GM19467 (cell line): ENCODE data around the gene SLC17A1.

ENCODE experiments used
- ATAC-seq: cut with Tn5 transposase; IDR thresholded peaks from one replicate; pipeline ENCODE4 v1.9.1; 2021; ENCODE audit warnings: mild to moderate bottlenecking, moderate library complexity; ENCODE audit not compliant: unreplicated experiment

The SLC17A1 gene

DNA sequence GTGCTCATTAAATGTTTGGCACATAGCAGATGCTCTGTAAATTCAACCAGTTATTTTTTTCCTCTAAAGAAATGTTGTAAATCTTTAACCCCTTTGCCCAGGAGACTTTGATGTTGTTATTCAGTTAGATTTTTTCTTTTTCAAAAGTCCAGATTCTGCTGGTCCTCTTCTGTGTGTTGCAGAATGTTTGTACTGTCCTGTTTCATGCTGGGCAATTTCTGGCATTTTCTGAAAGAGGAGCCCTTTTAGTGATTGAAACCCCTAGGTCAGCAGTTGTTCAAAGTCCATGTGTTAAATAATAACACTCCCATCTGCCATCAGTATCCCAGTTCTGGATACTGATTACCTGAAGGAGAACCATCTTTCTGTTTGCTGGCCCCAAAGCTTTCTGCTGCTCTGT, 1.3 kb upstream of the SLC17A1 start:
- no peak for ATAC-seq

DNA sequence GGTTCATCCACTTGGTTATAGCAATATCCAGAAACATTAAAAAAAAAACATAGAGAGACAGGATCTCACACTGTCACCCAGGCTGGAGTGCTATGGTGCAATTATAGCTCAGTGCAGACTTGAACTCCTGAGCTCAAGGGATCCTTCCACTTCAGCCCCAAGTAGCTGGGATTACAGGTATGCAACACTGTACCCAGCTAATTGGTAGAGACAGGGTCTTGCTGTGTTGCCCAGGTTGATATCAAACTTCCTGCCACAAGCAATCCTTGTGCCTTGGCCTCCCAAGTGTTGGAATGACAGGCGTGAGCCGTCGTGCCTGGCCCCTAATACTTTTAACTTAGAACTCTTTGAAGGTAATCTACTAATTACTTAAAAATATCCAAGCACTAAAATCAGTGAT, 818 bp upstream of the SLC17A1 start:
- no peak for ATAC-seq

DNA sequence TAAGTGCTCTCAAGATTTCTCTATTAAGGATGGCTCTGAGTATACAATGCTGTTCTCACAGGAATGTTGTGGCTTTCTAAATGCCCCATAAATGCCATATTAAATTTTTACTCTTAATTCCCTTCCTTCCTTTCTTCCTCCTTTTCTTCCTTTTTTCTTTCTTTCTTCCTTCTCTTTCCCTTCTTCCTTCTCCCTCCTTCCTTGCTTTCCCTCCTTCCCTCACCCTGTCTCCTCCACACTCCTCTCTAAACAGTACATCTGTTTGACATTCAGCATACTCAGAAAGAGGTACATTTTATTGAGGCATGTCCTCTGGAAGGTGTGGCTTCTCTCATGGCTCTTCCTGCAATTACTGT, 433 bp upstream of the SLC17A1 start:
- no peak for ATAC-seq

DNA sequence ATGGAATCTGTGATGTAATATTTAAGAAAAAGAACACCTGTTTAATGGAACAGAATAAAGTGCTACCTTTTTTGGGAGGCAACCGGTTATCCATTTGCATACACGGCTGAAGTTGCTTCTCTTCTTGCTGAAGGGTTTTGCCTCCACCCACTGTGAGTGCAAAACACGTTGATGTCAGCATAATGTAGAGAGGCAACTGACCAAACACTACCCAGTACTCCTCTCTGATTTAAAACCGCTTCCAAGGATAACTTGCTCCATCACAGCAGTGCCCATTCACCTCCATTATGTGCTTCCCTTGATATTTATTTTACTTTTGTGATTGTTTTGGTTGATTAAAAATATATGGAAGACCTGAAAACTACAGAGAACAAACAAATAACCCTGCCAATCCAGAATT, 1.4 kb downstream of the SLC17A1 start:
- ATAC-seq = no peak

DNA sequence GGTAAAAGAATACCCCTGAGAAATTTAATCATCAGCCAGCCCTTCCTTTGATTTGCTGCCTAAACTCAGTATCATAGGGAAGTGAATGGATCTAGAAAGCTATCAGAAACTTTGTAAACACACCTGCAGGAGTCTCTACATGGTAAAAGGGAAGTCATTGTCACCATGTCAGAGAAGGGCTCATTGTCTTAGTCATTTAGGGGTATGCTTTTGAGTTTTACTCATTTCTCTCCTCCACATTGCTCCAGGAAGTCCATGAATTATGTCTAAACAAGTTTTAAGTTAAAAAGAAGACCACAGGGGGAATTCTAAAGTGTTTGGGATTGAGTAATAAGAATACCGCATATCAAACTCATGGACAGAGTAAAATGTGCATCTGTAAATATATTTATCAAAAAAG, 2.5 kb downstream of the SLC17A1 start:
- ATAC-seq = no peak

DNA sequence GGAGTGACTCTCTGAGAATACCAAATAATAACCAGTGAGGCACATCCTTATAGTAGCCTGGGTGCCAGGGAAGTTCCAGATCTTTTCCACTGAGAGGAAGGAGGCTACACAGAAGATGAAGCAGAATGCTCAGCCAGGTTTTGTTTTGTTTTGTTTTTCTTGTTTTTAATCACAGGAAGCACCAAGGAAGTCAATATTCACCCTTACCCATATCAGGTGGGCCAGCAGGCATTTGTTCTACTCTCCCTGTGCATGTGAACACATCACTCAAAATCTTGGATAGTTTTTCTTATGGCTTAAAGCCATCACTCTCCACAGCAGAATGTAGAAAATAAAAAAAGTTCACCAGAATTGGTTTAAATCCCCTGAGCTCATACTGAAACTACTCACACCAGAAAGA, 10.5 kb downstream of the SLC17A1 start:
- ATAC-seq = no peak

DNA sequence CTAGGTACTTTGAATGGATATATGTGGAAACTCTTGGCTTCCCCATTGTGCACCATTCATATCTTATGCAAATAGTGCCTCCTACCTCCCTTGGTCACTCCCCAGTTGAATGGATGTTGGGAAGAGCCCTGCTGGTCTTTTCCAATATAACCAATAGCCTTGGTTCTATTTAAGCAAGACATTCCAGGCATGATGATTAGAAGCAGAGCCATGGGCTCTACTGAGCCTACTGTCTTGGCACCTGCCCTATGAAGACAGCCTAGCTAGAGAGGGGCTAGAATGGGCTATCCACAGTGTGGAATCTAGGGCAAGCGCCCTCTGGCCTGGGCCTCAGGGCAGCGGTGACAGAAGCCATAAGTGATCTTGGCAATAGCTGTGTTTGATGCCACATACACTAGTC, 15.6 kb downstream of the SLC17A1 start:
- ATAC-seq = no peak

DNA sequence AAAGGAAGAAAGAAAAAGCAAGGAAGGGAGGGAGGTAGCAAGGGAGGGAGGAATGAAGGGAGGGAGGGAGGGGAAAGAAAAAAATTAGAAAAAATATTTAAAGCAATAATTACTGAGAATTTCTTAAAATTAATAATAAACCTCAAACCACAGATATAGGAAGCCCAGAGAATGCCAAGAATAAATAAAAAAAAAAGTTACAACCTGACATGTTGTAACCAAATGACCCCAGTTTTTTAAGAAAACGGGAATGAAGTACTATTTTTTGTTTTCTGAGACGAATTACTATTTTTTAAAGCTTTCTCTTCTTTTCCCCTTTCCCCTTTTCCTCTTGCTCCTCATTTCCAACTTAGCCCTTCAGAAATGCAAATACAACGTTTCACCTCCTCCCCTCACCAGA, 16.7 kb downstream of the SLC17A1 start:
- no peak for ATAC-seq

DNA sequence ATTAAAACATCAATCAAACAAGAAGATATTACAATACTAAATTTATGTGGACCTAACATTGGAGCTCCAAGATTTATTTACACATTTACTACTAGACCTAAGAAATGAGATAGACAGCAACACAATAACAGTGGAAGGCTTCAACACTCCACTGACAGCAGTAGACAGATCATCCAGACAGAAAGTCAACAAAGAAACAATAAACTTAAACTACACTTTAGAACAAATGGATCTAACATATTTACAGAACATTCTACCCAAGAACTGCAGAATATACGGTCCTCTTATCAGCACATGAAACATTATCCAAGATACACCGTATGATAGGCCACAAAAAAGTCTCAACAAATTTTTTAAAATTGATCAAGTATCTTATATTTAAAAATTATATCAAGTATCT, 27.0 kb downstream of the SLC17A1 start:
- ATAC-seq = no peak

DNA sequence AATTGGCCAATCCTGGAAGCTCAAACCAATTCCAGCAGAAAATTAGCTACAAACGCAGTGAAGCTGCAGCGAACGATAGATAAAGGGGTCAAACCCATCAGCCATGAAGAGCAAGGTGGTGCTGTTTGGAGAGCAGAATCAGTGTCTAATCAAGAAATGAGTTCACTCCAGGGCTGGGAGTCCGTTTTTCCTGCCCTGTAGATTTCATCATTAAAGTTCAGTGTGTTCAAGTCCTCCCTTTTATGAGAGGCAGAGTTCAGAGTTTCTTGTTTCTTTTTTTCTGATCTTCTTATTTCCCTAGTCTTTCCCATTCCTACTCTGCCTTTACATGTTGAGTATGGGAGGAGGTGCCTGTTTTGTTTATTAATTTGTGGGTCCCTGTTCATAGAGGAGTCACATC, 30.4 kb downstream of the SLC17A1 start:
- no peak for ATAC-seq

DNA sequence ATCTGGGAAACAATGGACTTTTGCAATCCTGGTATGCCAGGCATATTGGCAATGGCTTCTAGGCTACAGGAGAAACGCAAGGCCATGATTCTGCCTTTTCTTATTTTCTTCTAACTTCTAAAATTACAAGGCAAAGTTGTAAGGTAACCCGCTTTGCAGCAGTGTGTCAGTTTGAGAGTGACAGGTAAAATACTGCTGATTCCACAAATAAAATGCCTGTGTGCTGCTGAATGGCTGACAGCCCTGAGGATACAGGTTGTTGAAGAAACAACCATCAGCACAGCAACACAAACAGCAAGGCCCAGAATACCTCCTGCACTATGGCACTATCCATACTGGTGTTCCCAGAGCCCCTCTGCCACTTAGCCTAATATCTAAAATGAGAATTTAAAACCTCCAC, 37.1 kb downstream of the SLC17A1 start:
- no peak for ATAC-seq

DNA sequence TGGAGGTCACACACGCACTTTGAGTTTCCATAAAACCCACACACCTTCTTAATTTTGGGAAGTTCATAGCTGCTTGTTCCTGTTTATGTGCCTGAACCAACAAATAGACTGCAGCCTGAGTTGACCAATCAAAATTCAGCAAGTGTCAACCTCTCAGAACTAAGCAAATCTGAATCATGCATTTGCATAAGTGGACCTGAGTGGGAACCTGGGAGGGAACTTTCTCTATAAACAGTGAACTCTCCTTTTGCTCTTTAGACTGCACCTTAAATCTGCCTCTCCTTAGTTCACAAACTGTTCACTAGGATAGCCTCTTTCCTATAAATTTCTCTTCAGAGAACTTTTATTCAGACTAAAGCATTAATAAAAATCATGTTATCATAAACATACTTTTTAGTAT, 37.9 kb downstream of the SLC17A1 start:
- ATAC-seq = no peak

DNA sequence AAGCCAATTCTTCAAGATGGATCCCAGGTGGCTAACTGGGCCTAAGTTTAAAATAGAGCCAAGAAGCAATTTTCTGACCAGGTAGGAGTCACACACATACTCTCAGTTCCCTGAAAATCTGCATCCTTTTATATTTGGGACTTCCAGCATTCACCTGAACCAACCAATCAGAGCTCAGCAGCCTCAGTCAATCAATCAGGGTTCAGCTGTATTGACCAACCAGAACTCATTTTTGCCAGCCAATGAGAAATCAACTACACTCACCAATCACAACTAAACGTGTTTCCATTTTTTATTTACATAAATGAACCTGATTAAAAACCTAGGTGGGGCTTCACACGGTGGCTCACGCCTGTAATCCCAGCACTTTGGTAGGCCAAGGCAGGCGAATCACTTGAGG, 39.8 kb downstream of the SLC17A1 start:
- no peak for ATAC-seq

DNA sequence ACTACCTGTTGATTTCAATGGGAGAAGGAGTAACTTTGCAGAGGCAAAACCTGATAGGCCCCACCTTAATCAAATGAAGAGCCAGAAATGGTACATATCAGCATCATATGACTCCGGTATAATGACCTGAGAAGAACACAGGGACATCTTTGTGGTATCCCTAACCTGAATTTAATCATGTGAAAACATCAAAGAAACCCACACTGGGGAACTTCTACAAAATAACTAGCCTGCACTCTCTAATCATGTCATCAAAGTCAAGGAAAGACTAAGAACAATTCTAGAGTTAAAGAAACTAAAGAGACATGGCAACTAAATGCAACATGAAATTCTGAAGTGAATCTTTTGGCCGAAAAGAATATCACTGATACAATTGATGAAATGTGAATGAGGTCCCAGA, 42.4 kb downstream of the SLC17A1 start:
- ATAC-seq = no peak

DNA sequence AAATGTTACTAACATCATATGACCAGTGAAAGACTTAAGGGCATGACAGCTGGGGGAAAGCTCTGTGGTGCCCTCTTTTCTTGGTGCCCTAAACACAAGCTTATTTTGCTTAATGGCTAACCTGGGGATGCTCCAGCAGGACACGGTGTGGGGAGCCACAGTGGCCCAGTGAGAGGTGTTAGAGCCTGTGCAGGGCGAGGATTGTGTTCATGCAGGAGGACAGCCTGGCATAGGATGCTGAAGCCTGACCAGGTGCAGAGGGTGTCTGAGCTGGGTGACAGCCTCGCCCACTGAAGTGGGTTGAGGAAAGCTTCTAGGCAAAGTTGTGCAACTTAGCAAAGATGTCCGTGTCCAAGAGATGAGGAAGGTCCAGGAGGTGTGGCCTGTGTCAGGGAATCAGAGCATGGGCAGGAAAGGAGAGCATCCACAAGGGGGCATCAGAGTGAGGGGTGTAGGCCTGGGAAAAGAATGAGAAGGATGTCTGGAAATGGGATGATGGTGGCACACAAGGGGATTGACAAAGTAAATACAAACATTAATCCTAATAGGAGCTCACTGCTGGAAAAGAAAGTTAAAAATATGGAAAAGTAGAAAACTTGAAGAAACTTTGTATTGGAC, 43.4 kb downstream of the SLC17A1 start:
- ATAC-seq = no peak

DNA sequence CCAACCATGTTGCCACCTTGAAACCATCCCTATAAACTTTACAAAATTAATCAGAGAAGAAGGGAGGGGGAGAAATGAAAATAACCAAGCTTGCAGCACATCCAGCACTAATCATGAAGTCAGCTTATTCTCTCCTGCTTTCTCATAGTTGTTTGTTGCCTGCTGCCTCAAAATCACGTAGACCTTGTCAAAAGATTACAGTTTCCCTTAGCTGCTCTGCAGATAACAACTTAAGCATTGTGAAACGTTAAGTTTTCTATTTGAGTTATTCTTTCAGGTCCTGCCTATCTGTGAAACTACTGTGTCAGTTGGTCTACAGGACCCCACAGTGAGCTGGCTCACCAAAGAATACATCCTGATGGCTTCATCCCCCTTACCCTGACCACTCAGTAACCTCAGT, 44.4 kb downstream of the SLC17A1 start:
- no peak for ATAC-seq

DNA sequence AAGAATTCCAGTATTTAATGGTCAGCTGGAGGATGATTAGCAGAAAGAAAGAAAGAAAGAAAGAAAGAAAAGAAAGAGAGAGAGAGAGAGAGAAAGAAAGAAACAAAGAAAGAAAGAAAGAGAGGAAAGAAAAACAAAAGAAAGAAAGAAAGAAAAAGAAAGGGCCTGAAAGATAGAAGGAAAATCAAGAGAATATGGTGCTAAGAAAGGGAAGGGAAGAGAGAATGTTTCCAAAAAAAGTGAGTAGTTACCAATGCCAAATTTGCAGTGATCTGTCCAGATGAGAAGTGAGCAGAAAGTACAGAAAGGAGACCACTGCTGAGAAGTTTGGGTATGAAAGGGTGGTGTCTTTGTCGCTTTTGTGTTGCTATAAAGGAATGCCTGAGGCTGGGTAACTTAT, 50.7 kb downstream of the SLC17A1 start:
- no peak for ATAC-seq

DNA sequence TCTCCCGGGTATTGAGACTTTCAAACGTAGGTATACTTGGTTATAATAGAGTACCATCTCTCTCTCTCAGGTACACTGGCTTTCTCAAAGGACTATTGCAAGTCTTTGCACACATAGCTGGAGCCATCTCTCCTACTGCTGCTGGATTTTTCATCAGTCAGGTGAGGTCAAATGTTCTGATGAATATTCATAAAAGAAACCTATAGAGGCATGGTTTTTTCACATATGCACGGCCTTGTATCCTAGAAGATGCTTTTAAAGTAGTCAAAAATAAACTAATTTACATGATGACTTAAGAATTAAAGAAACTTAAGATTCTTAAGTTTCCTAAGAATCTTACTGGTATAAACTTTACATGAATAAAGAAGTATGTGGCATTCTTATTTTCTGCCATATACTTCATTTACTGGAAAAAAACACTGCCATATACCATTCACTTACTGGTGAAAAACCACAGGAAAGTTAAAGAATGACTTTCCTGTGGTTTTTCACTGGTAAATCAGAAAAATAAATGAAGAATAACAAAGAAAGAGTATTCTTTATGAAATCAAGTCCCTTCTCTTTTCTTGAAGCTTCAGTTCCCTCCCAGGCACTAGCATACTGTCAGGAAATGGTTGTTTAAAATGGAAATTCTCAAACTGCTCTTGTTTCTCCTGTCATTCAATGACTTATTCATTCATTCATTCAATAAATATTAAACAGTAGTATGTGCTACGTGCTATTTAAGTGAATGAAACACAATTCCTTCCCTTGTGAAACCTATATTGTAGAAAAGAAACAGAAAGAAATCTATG, 53.8 kb downstream of the SLC17A1 start:
- no peak for ATAC-seq

DNA sequence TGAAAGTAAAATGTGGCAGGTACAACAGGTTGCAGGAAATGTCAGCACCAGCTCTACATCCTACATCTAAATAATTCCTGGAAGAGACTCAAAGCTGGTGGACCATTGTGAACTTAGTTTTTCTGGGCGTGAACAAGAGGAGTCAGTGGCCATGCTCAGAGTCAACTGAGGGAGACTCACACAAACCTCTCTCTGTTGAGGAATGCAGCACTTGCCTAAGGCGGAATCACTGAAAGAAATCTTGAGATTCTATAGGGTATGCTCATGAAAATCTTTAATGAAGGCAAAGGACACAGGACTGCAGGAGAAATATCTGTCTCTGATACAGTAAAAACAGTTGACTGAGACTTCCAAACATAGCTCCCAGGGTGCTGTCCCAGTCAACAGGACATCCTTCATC, 54.8 kb downstream of the SLC17A1 start:
- ATAC-seq = no peak

DNA sequence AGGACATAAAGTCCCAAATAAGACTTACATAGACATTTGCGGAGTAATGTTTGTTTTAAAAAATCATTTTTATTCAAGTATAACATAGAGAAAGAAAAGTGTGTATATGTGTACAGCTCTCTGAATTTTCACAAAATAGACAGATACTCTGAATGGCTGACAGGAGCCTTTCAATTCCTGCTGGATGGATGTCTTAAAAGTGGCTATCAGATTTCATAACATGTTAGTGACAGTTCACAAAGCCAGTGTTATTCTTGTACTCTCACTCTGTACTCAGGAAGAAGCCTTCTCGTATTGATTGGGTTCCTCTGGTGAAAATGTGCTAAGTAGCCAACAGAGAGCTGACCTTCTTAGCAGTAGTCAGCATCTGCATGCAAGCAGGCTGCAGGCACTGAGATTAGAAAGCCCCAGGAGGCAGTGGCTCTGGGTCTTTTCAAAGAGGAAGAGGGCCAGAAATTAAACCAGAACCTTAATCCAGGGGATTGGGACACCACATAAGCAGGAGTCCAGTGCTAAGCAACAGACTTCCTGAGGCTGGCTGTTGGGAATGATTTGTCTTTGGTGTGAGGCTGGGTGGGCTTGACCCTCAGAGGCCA, 57.6 kb downstream of the SLC17A1 start:
- ATAC-seq = no peak

DNA sequence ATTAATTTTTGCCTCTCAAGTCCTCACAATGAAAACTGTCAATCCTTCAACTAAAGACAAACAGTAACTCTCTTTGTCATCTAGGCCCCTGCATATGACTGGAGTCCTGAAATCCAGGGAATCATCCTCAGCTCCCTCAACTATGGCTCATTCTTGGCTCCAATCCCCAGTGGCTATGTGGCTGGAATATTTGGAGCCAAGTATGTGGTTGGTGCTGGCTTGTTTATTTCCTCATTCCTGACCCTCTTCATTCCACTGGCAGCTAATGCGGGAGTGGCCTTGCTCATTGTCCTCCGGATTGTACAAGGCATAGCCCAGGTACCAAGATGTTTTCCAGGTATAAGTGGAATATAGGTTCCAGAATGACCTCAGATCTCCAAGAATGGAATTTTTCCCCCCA, 61.9 kb downstream of the SLC17A1 start:
- no peak for ATAC-seq

DNA sequence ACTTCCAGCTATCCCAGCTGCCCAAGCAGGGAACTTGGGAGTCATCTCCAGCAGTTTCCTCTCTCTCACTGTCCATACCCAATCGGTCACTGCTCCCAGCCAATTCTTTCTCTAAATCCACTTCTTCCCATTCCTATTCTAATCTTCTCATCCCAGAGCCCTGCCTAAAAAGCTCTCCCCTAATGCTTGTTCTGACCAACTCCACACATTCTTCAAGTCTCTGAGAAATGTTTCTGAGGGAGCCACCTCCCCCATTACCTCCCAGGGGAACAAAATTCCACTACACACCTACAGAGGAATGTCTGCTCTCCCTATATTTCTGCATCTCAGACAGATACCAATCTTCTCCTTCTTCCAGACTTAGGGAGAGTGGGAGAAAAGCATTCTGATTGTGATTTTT, 63.3 kb downstream of the SLC17A1 start:
- no peak for ATAC-seq

DNA sequence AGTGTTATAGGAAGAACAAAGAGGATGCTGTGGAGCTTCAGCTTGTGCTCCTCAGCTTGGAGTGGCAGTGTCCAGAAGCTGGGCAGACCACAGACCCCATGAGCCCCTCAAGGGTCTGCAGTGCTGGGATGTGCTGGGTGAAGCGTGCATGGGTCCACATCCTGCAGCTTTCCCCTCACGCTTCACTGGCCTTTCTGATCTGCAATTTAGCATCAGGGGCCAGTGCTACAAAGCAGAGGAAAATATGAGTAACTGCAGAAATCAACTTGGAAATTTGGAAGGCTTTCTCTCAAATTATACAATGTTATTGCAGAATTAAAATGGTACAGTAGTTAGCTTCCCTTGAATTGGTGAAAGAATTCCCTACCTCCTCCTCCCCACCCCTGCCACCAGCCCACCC, 67.2 kb downstream of the SLC17A1 start:
- no peak for ATAC-seq
